T-helper 22 cell (primary cell): ENCODE data around the gene PJVK.

Source experiments
- DNase-seq: peaks from one replicate; pipeline ENCODE4 v3.0.0-alpha.2; 2020; ENCODE audit warnings: low read depth

Gene PJVK

DNA sequence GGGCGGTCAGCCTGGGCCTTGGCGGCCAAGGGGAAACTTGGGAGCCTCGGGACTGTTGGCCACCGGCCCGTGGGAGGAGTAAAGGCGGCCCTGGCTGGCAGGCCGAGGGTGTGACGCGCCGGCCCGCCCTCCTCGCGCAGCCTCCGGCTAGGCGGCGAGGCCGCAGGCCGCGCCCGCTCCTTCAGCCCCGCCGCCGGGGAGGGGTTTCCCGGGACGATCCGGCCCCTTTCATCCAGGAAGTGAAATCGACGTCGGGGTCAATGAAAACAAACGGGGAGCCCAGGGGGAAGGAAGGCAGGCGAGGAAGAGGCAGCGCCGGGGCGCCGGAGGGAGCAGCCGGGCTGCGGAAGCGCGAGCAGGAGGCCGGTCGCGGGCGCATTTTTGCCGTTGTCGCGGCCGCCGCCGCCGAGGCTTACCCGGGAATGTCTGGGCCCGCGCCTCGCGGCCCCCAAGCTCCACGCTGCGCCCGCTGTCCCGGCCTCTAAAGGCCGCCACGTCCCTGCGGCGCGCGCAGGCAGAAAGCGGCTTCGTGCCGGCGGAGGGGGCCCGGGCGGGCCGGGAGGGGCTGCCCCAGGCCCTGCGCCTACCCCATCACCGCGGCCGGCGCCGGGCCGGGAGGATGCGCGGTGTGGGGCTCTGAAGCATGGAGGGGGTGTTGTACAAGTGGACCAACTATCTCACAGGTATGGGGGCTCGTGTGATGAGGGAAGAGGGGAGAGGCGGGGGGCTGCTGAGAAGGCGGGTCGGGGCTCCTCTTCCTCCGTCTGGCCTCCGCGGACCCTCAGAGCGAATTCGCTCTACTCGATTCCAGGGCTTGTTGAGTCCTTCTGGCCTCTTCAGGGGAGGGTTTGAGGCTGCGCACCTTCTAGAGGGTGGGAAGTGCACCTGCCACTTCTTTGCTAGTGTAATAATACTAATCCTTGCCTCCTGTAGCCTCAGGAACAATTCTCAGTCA, 29.3 kb downstream of the PJVK start, which contains the start of gene PLEKHA3:
Gene PLEKHA3, plus strand, starts transcription at position 231 of the 955 bp plus-strand sequence. Its CDS starts 413 bp downstream, at position 644.
- peak; percentile 73 for DNase-seq

DNA sequence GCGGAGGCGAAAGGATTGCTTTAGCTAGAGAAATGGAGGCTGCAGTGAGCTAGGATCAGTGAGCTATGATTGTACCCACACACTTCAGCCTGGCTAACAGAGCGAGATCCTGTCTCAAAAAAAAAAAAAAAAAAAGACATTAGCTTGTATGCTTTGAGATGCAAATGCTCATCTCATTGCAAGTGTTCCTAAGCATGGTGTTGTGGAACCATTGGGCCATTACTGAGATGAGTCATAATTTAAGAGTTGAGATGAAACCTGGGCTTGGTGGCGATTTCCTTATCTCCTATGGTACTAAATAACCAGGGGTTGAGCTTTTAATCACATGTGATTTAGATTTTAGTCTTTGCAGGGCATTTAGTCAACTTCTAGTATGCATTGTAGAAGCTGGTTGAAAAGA, 31.3 kb downstream of the PJVK start:
- no peak for DNase-seq

DNA sequence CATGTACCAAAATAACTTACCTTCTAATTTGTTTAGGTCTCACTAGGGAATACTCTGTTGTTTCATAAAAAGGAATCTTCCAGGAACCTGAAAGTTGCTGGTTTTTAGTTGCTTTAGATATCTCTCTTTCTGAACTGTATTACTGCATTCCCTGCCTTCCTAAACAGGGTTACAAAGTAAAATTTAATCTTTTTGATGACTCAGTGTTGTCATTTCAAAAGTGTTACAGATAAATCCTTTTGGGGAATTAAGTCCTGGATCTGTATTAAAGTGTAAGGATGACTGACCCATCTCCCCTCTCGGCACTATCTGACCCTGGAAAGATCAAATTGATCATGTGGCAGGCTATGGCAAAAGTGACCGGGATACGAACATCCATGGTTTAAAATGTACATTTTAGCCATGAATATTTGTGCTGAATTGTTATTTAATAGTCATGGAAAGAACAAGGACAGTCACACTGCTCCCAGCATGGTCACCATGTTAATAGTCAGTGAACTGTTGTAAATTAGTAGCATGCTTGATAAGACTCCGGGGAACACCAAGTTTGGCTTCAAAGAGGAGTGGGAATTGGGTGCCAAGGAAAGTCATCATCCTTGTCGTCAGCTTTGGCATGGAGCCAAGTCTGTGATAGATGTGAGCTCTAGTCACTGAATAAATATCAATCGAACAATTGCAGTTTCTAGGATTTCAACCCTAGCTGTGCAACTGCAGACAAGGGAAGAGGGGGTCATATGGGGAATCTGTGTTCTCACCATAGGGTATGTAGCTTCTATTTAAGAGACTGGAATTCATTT, 33.3 kb downstream of the PJVK start:
- DNase-seq, result no peak

DNA sequence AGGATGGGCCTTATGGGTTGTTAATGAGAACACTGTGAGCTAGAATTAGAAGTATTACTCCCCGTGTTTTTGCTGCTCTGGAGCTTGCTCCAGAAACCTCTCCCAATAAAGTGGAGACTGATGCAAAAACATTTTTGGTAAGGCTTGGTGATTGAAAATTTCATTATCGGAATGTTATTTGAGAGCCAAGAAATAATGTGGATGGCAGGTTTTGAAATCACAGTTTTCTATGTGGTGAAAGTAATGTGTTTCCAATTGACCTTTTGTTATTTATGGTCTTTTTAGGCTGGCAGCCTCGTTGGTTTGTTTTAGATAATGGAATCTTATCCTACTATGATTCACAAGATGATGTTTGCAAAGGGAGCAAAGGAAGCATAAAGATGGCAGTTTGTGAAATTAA, 34.2 kb downstream of the PJVK start:
- DNase-seq, result no peak

DNA sequence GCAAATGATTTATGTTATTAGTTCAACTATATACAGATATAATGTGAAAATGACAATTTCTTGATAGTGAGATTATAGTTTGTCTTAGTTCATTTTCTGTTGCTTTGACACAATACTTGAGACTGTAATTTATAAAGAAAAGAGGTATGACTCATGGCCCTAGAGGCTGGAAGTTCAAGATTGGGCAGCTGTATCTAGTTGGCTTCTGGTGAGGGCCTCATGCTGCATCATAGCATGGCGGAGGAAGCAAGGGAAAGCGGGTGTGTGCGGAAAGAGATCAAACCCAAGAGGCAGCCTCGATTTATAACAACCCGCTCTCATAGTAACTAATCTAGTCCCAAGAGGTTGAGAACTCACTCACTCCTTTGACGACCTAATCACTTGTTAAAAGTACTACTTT, 40.4 kb downstream of the PJVK start:
- no peak for DNase-seq

DNA sequence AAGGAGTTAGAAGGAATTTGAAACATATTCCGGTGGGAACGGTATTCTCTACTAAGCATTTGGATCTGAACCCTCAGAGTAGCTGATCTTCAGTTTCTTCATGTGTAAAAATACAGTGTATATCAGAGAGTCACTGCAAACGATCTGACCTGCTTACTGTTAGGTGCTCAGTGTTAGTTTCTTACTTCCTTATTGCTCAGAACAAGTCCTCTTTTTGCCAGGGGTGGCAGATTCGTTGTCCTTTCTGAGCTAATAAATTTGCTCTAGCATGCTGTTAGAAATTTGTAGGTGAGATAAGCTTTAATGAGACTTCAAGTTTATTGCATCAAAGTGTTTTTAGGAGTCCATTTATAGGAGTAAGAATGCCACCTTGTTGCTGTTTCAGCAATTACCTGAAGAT, 44.9 kb downstream of the PJVK start:
- DNase-seq, result no peak

DNA sequence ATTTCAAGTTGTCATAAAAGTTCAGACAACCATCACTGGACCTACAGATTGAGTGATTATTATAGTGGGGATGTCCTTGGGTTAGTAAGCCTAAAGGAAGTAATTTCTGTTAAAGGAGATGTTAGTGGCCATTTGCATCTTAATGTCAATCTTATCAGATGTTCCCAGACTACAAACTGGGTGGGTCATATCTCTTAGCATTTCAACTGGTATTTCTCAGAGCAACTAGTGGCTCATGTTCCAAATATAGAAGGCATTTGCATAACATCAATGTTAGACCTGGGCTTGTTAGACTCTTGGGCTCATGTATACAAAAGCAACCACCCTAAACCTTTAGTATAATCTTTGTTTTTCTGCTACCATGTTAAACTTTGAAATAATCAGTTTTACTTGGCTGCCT, 47.0 kb downstream of the PJVK start:
- DNase-seq, result no peak

DNA sequence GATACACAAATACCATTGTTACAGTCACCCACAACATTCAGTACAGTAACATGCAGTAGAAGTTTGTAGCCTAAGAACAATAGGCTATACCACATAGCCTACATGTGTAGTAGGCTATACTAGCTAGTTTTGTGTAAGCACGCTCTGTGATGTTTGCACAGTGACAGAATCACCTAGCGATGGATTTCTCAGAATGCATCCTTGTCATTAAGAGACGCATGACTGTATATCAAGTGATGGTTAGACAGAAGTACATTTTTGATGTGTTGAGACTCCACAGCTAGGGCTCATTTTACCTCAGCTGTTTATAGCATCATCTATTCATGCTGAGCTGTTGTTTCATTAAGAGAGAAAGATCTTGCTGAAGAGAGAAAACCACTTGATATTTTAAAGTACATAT, 48.5 kb downstream of the PJVK start:
- DNase-seq, result no peak

DNA sequence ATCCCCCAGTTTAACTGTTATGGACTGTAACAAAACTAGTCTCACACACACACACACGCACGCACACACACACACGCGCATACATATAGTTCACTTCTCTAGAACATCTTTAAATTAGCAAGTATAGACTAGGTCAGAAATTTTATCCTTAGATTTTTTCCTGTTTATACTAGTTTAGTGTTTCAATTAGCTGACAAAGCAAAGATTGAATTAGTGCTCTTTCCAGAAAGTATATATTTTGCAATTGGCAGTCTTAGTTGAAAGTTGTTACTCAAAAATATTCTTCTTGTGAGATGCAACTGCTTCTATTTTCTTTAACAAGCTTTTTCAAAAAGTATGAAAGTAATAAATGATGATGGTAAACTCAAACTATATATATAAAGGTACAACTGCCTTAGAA, 51.6 kb downstream of the PJVK start:
- no peak for DNase-seq

DNA sequence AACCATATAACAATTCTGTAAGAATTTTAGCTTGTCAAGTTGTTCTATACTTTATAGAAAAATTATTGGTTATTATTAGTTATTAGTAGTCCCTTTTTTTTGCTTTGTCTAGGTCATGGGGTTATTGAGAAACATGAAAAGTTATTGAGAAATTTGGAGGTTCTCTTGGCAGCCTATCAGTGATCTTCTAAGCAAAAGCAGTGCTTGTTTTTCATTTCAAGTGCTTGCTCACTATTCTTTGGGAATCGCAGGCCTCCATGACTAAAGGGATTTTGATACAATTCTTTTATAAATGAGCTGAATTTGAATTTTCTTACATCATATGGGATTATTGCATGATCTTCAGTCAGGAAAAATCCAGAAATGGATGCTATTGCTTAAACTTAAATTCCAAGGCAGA, 54.9 kb downstream of the PJVK start:
- DNase-seq, result no peak

DNA sequence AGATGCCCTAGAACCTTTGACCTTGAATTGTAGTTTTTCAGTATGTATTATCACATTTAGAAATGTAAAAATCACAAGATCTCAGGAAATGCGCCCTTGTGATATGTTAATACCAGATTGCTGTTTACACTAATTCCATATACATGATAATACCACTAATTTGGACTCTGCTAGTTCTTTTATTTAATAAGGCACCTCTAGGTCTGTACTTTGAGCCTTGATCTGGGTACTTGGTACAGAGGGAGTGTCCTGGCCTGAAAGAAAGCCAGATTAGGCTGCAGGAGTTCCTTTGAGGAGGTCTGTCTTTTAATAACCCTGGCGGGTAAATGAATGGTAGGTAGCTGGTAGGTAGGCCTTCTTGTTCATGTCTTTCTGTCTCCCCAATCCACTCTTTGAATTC, 55.3 kb downstream of the PJVK start:
- DNase-seq, result no peak

DNA sequence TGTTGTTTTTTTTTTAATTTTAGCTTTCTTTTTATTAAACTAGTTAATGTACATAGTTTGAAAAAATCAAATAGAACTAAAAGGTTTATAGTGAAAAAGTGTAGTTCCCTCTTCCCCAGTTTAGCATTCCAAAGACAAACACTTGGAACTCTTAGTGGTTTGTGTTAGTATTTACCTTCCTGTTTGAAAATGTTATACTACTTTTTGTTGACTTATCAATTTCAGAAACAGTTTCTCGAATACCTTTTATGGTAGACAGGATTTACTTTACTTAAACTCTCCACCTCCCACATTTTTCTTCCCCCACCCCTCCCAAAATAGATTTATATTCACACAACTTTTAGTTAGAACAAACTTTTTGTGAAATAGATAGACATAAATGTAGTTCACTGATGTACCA, 55.8 kb downstream of the PJVK start:
- no peak for DNase-seq

DNA sequence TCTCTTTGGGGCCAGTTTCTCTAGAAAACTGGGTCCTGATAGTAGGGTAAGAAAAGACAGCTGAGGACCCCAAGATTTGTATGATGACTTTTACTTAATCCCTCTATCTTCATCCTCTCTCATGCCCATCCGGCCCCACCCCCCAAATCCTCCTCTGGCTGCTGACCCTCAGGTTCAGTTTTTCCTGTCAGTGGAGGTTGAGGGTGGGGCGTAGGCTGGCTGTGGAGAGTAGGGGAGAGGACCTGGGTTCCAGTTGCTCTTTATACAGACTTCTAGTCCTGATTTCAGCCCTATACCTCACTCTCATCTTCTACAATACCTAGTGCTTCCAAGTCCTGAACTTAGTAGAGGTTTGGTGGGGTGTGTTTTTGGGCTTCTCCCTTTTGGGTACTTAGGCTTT, 57.5 kb downstream of the PJVK start:
- DNase-seq, result no peak

DNA sequence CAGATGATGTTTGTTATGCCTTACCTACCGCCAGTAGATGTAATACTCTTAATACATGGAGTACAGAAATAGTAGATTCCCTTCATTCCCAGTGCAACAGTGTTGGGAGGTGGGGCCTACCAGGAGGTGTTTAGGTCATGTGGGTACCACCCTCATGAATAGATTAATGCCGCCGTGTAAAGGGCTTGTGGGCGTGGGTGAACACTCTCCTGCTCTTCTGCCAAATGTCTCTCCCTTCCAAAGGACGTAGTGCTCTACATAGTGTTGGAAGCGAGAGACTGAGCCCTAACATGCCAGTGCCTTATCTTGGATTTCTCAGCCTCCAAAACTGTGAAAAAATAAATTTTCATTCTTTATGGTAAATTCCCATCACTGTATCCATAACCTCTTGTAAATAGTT, 59.2 kb downstream of the PJVK start:
- DNase-seq, result no peak
